Endometrial microvascular endothelial cells (primary cell): ENCODE data around the gene CSNK1A1. TPM values are rescaled to one million over a fixed set of nuclear protein-coding genes. Genes with fewer than 3 reads are reported as not detected.
"Not testable (repeated sequence)": the region's sequence is repeated elsewhere in the genome, so short reads cannot be mapped to it uniquely, and the experiment has no call there.

ENCODE experiments used
- in situ Hi-C: cut with HindIII; loops from 2 replicates; pipeline ENCODE4 v1.10.0; 2017; ENCODE audit warnings: low sequenced_read_pairs, low pct_unique_long_range_greater_than_20kb; ENCODE audit errors: inconsistent ontology term
- total RNA-seq: library from RNA; depleted of rRNA; stranded (reverse); fragments of >200 nt; gene quantifications from one replicate; pipeline ENCODE4 v1.2.3, GENCODE V29; 2015; ENCODE audit errors: inconsistent ontology term

The CSNK1A1 gene
- total RNA-seq, 1 donor from 2014 or later = 284 TPM

DNA sequence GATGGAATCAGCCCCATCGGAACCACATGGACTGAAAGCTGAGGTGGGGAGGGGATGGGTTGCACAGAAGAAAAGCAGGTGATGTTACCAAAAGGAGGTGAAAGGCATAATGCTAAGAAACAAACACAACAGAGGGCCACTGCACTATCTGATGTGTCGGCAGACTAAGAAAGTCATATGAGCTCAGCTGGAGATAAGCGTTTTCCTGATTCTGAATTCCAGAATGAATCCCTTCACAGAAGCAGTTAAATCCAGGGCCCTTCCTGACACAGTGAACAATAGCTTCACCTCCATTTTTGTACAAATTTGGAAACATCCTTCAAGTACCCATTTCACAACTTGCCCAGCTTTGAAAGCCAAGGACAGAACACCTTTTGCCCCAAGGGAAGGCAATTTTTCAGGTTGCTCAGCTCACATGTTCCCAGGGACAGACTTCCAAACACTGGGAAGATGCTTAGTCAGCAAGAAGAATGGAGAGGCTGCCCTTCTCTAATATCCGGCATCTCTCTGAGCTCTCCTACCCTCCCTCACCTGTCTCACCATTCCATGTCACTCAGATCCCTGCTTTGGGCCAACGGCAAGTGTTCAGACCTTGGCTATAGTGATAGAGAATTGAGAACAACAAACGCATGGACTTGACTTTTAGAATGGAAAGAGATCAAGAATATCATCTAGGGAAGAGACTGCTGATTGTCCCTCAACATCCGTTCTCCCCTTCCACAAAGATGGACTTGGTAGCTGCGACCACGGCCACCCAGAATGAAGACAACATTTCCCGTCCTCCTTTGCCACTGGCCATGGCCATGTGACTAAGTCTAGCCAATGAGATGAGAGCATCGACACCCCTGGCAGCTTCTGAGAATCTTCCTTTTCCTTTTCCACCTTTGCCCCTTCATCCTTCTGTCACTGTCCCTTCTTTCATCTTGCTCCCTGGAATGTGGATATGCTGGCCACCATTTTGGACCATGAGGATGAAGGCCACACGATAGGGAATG lies 103.6 kb downstream of the CSNK1A1 start:
- in situ Hi-C loops = no loop called here

DNA sequence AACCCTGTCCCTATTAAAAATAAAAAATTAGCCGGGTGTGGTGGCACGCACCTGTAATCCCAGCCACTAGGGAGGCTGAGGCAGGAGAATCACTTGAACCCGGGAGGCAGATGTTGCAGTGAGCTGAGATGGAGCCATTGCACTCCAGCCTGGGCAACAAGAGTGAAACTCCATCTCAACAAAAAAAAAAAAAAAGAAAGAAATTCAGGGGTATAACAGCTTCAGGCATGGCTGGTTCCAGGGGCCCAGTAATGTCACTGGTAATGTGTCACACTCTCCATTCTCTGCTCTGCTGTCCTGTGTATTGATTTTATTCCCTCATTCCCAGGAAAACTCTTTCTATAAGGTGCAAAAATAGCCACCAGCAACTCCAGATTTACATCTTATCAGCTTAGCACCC lies 104.4 kb downstream of the CSNK1A1 start:
- in situ Hi-C loops = not testable (repeated sequence)

DNA sequence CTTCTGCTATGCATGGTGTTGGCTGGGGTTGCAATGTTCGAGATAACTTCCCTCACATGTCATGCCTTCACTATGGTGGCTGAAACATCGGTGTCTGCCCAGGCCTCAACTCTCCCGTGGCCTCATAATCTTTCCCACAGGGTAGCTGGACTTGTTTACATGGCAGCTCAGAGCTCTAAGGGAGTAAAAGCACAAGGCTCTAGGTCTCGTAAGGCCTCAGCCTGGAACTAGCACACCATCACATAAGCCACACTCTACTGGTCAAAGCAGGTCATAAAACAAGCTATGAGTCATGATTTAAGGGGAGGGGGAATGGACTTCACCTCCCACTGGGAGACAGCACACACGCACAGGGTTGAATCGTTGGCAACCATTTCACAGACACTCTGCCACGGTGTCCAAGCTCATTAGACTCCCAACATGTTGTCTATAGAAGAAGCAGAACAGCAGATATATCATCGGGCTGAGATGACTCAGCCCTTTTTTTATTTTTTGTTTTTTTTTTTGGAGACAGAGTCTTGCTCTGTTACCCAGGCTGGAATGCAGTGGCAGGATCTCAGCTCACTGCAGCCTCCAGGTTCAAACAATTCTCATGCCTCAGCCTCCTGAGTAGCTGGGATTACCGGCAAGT lies 105.4 kb downstream of the CSNK1A1 start:
- in situ Hi-C loops = no loop called here

DNA sequence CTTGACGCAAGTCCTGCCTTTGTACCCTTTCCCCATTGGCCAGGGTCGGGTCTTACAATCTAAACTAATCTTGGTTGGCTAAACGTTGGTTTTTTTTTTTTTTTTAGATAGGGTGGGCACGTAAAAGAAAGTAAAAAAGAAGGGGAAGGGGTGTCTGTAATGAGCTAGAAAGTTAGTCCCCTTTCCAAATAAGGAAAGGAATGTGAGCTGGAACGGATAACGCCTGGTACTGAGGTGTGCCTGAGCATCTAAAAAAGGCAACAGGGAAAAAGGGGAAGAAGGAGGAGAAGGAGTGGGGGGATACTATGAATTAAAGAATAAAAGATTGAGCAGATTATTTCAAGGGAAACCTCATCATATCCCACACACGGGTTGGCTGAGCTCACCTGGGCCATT lies 105.9 kb downstream of the CSNK1A1 start:
- in situ Hi-C loops = no loop called here

DNA sequence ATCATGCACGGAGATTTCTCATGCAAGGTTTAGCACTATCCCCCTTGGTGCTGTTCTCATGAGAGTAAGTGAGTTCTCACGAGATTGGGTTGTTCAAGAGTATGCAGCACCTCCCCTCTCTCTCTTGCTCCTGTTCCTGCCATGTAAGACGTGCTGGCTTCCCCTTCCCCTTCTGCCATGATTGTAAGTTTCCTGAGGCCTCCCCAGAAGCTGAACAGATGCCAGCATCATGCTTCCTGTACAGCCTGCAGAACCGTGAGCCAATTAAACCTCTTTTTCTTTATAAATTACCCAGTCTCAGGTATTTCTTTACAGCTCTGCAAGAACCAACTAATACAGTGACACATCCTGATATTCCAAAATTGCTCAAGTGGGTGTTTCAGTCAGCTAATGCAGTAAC lies 106.8 kb downstream of the CSNK1A1 start:
- in situ Hi-C loops = not testable (repeated sequence)

DNA sequence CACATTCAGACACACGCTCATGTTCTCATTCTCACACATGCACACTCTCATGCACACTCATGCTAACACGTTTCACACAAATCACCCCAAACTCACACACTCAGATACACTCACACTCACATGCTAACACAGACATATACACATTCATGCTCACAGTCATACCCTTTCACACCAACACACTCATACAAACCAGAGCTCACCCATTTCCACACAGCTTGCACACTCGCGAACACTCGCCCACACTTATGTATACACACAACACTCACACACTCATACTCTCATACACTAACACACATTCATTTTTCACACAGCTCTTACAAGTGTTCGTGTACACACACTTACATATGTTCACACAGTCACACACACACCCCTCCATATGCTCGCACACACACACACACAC lies 108.0 kb downstream of the CSNK1A1 start:
- in situ Hi-C loops = no loop called here

DNA sequence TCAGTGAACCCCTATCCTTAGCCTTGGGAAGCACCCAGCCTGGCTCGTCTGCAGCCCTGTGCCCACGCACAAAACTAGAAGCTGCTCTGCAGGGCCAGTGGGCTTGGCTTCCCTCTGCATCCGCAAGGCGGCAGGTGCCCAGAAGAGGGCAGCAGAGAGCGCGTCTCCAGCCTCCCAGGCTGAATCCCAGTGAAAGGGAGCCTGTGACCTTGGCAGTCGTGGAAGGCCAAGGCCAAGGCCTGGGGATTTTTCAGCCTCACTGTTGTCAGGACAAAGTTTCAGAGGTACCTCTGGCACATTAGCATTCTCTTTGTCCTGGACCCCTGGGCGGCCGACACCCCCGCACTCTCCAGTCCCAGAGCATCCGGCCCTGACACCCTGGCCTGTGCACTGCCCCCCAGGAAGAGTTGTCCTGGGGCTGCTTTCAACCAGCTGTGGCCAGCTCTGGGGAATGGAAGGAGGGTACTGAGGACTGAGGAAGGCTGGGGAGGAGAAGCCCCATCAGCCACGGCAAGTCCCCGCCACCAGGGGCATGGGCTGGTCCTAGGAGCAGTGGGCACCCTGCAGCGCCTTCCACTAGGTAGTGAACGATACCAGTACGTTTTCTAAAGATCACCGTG lies 108.6 kb downstream of the CSNK1A1 start:
- in situ Hi-C loops = no loop called here

Other genes with a start within 250 kb of the CSNK1A1 start
- 9.5 TPM for gene GRPEL2, start 205.9 kb downstream of the CSNK1A1 start, total RNA-seq
- 7.2 TPM for gene PCYOX1L, start 193.4 kb downstream of the CSNK1A1 start, total RNA-seq
- gene IL17B, start 172.1 kb downstream of the CSNK1A1 start, total RNA-seq = not detected
- gene ARHGEF37, start 30.1 kb upstream of the CSNK1A1 start, total RNA-seq = 1.5 TPM
- 6.7 TPM for gene PPARGC1B, start 178.9 kb upstream of the CSNK1A1 start, total RNA-seq